IMR-90 (cell line): ENCODE measurements around the gene CYB5D1. TPM values are rescaled to one million over a fixed set of nuclear protein-coding genes. Genes with fewer than 3 reads are reported as not detected.

Source experiments
- ATAC-seq: fragments of 200-7000 bp; cut with Tn5 transposase; 2 replicates; pipeline ENCODE4 v1.9.1; 2020; ENCODE audit warnings: low read depth, mild to moderate bottlenecking, moderate library complexity
- BruUV-seq: library from RNA; stranded (reverse); fragments of 400-500 nt; replicated peaks from 2 replicates; lab custom pipeline; 2021; lab: Mats Ljungman, UMichigan
- CTCF ChIA-PET: fragments of 300-600 bp; formaldehyde crosslinking; extraction: SDS; loops from one replicate; lab custom pipeline; 2021; ENCODE audit warnings: antibody characterized with exemption; lab: Yijun Ruan, JAX
- POLR2A ChIA-PET: fragments of 300-600 bp; sonication (Branson Sonifier 250); formaldehyde crosslinking; loops from one replicate; lab custom pipeline; 2022; ENCODE audit warnings: antibody characterized with exemption; ENCODE audit not compliant: unreplicated experiment; lab: Charles Lee
- DNase-seq: peaks from one replicate; pipeline ENCODE4 v3.0.0; 2013
- H2AFZ ChIP-seq: replicated peaks from 2 replicates; pipeline ENCODE3; 2013; ENCODE audit warnings: low read length, mild to moderate bottlenecking; ENCODE audit not compliant: poor library complexity
- H2AK5ac ChIP-seq: 2 replicates; pipeline ENCODE4 v1.6.1; 2013; ENCODE audit warnings: low read depth, low read length, inconsistent platforms
- H2AK9ac ChIP-seq: replicated peaks from 2 replicates; pipeline ENCODE3; 2013; ENCODE audit warnings: mild to moderate bottlenecking, low read depth, low read length, moderate library complexity; ENCODE audit not compliant: poor library complexity
- H2BK120ac ChIP-seq: 2 replicates; pipeline ENCODE4 v1.6.1; 2013; ENCODE audit warnings: low read depth, low read length, inconsistent platforms
- H2BK15ac ChIP-seq: 3 replicates; pipeline ENCODE4 v1.6.1; 2013; ENCODE audit warnings: low read depth, low read length, inconsistent platforms
- H2BK20ac ChIP-seq: 2 replicates; pipeline ENCODE4 v1.6.1; 2013; ENCODE audit warnings: low read depth, mild to moderate bottlenecking, inconsistent platforms, low read length, moderate library complexity
- H2BK5ac ChIP-seq: 2 replicates; pipeline ENCODE4 v1.6.1; 2013; ENCODE audit warnings: mild to moderate bottlenecking, low read depth, low read length, inconsistent platforms; ENCODE audit not compliant: poor library complexity, severe bottlenecking
- H3K14ac ChIP-seq: replicated peaks from 2 replicates; pipeline ENCODE4 v1.6.1; 2013; ENCODE audit warnings: low read depth, low read length, inconsistent platforms
- H3K18ac ChIP-seq: 2 replicates; pipeline ENCODE4 v1.6.1; 2013; ENCODE audit warnings: low read depth, low read length, control low read depth
- H3K23ac ChIP-seq: 2 replicates; pipeline ENCODE4 v1.6.1; 2013; ENCODE audit warnings: low read depth, low read length, inconsistent platforms
- H3K27ac ChIP-seq: 2 replicates; pipeline ENCODE4 v1.5.1; 2013; ENCODE audit warnings: mild to moderate bottlenecking, control low read depth, low read length; ENCODE audit not compliant: insufficient read depth
- H3K27me3 ChIP-seq: 2 replicates; pipeline ENCODE4 v1.6.1; 2013; ENCODE audit warnings: low read length; ENCODE audit not compliant: control insufficient read depth, insufficient read depth
- H3K36me3 ChIP-seq: 2 replicates; pipeline ENCODE4 v1.6.1; 2013; ENCODE audit warnings: low read length, mixed read lengths; ENCODE audit not compliant: control insufficient read depth, insufficient read depth
- H3K4ac ChIP-seq: 2 replicates; pipeline ENCODE4 v1.6.1; 2013; ENCODE audit warnings: low read depth, low read length, inconsistent platforms
- H3K4me1 ChIP-seq: 2 replicates; pipeline ENCODE4 v1.6.1; 2013; ENCODE audit warnings: low read length, mixed read lengths; ENCODE audit not compliant: control insufficient read depth, insufficient read depth
- H3K4me2 ChIP-seq: 2 replicates; pipeline ENCODE4 v1.6.1; 2013; ENCODE audit warnings: low read depth, mild to moderate bottlenecking, control low read depth, low read length, moderate library complexity
- H3K4me3 ChIP-seq: 2 replicates; pipeline ENCODE4 v1.5.1; 2013; ENCODE audit warnings: low read depth, mild to moderate bottlenecking, control low read depth, low read length, moderate library complexity; ENCODE audit not compliant: insufficient read depth
- H3K56ac ChIP-seq: 2 replicates; pipeline ENCODE4 v1.6.1; 2013; ENCODE audit warnings: low read length, inconsistent platforms; ENCODE audit not compliant: insufficient read depth; ENCODE audit errors: extremely low read depth
- H3K79me1 ChIP-seq, 2 experiments: 2 replicates each; pipeline ENCODE4 v1.6.1; 2013; ENCODE audit warnings: low read length in 2 of 2, inconsistent platforms in 1 of 2, low read depth in 1 of 2
- H3K9ac ChIP-seq: 2 replicates; pipeline ENCODE4 v1.6.1; 2013; ENCODE audit warnings: low read depth, low read length, control low read depth
- H3K9me1 ChIP-seq: 2 replicates; pipeline ENCODE4 v1.6.1; 2013; ENCODE audit warnings: low read length, inconsistent platforms; ENCODE audit not compliant: insufficient read depth
- H3K9me3 ChIP-seq: 2 replicates; pipeline ENCODE4 v1.6.1; 2013; ENCODE audit warnings: low read length; ENCODE audit not compliant: control insufficient read depth, insufficient read depth
- H4K20me1 ChIP-seq: 2 replicates; pipeline ENCODE4 v1.6.1; 2013; ENCODE audit warnings: low read length, inconsistent platforms; ENCODE audit not compliant: insufficient read depth
- H4K5ac ChIP-seq: 2 replicates; pipeline ENCODE4 v1.6.1; 2013; ENCODE audit warnings: mild to moderate bottlenecking, low read depth, low read length, control low read depth
- H4K8ac ChIP-seq, 2 experiments: 2 replicates each; pipeline ENCODE4 v1.6.1; 2013; ENCODE audit warnings: low read depth in 2 of 2, low read length in 2 of 2, control low read depth in 1 of 2, inconsistent platforms in 1 of 2
- H4K91ac ChIP-seq: 2 replicates; pipeline ENCODE4 v1.6.1; 2013; ENCODE audit warnings: low read depth, low read length, inconsistent platforms; ENCODE audit not compliant: insufficient read depth
- BHLHE40 ChIP-seq: fragments of 150-350 bp; IDR thresholded peaks from 2 replicates; pipeline ENCODE4 v1.6.1; 2016; ENCODE audit warnings: mild to moderate bottlenecking, low read depth, low read length
- CEBPB ChIP-seq: IDR thresholded peaks from 2 replicates; pipeline ENCODE4 v1.6.1; 2012; ENCODE audit warnings: low read depth, low read length, improper control_type of control experiment
- NFE2L2 ChIP-seq: fragments of 150-350 bp; IDR thresholded peaks from 2 replicates; pipeline ENCODE4 v1.6.1; 2016; ENCODE audit warnings: low read depth, mild to moderate bottlenecking, low read length
- whole genome bisulfite sequencing, 2 experiments: methylation state at CpG; one replicate each; pipeline versions ENCODE4 v1.1.5 to v1.1.7; 2013; ENCODE audit warnings: missing lambda C conversion rate in 2 of 2; ENCODE audit not compliant: insufficient read length in 1 of 2; ENCODE audit errors: extremely low coverage in 2 of 2; 5-methylcytosine and 5-hydroxymethylcytosine counted together
- dilution Hi-C: fragments of 300-500 bp; cut with HindIII; formaldehyde crosslinking; loops from one replicate; pipeline ENCODE4 v1.14.3; 2018; ENCODE audit warnings: low sequenced_read_pairs; ENCODE audit not compliant: unreplicated experiment
- in situ Hi-C: fragments of 300-500 bp; cut with MboI; formaldehyde crosslinking; loops from 3 replicates; pipeline ENCODE4 v1.14.3; 2019; ENCODE audit warnings: low sequenced_read_pairs, inconsistent platforms, mixed read lengths
- intact Hi-C: fragments of 100-400 bp; cut with micrococcal nuclease; formaldehyde crosslinking; loops from 2 replicates; pipeline ENCODE4 v1.10.0; 2022
- polyA plus RNA-seq, 3 experiments: library from polyadenylated mRNA; depleted of rRNA; stranded (reverse); fragments of >200 nt; gene quantifications; 2 replicates each; pipeline ENCODE4 v1.2.3, GENCODE V29; 2012; ENCODE audit warnings: low replicate concordance in 1 of 3
- total RNA-seq: library from RNA; depleted of rRNA; stranded (reverse); fragments of >200 nt; gene quantifications from 2 replicates; pipeline ENCODE4 v1.2.3, GENCODE V29; 2012

The CYB5D1 gene
- total and polyA plus RNA-seq, 2 of the 4 experiments (the other 2 are of a cell fraction): 8.8 to 10.8 TPM

DNA sequence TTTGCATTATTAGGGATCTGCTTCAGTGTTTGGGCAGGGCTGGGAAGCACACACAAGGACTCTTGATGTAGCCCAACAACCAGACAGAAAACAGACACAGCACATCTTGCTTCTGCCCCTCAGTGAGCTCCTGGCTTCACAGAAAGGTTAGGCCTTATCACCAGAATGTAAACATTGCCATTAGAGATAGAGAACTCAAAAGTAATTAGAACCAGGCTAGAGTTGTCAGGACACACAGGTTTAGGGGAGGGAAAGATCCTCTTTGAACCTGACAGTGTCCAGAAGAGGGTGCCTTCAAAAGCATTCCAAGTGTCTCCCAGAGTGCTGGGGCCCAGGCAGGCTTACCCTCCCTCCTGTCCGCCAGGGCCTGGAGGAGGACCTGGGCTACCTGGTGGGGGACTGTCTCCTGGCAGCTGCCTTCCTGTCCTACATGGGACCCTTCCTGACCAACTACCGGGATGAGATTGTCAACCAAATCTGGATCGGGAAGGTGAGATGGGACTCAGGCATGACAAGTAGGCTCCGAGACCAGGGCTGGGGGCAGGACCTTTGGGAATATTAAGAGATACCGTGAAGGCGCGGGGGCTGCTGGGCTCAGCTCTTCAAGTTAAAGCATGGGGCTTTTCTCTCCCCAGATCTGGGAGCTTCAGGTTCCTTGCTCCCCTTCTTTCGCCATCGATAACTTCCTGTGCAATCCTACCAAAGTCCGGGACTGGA is 40.7 kb upstream of the CYB5D1 start:
- Histone ChIP-seq H3K9ac (no peak overlapping the region), H3K14ac (no peak overlapping the region), H2BK5ac (no peak overlapping the region), H4K91ac (no peak overlapping the region), H2AK5ac (no peak overlapping the region), H3K4me3 (no peak overlapping the region), H3K9me1 (no peaks in the 10 kb centered on the region), H3K9me3 (no peaks in the 10 kb centered on the region), H3K79me1 (no peaks in the 10 kb centered on the region), H4K5ac (no peak overlapping the region), H2BK20ac (no peak overlapping the region), H3K18ac (no peak overlapping the region), H2AK9ac (no peak overlapping the region), H2BK120ac (no peak overlapping the region), H3K56ac (no peak overlapping the region), H3K4me2 (no peak overlapping the region), H3K4ac (no peak overlapping the region), H3K27me3 (peaks cover 49% of the 10 kb centered on the region), H3K23ac (no peak overlapping the region), H3K36me3 (no peaks in the 10 kb centered on the region), H2AFZ (no peak overlapping the region), H4K20me1 (no peaks in the 10 kb centered on the region; the same call in 1 of the 2 replicates), H3K4me1 (no peaks in the 10 kb centered on the region), H3K27ac (no peak overlapping the region), H2BK15ac (no peak overlapping the region), H4K8ac (no peak overlapping the region)
- DNase-seq: no peak
- ATAC-seq: no peak
- ChIA-PET POLR2A (no interaction called here), CTCF (interaction anchor here (0.7 kb wide), 1 partner anchor 70 kb away, joined by 3 read pairs; no protein-coding TSS in a partner anchor)
- dilution Hi-C loops (no loop called here), in situ Hi-C loops (no loop called here), intact Hi-C loops (no loop called here)
- WGBS, 2 experiments: 50% methylated on average over 4 of the region's 10 CpGs; no CpG with 5 or more reads in 1 of the 2 experiments
- BruUV-seq: no TSS peak
- no peak for TF ChIP-seq CEBPB
- TF ChIP-seq BHLHE40: no peak
- TF ChIP-seq NFE2L2: no peak
